ENCODE results near the gene TRPC4AP.

GRCh38 chr20:34982270-34983088, 110.1 kb downstream of the TRPC4AP start:
- TF ChIP-seq CTCF (IDR thresholded peaks at IDR 0.05) (no peak), POLR2A (IDR thresholded peaks at IDR 0.05) (no peak), EP300 (IDR thresholded peaks at IDR 0.05) (no peak), POLR2AphosphoS5 (IDR thresholded peaks at IDR 0.05) (no peak)

Data from upper lobe of left lung (tissue), 4 donors.